ENCODE results near the gene AGMO. TPM values are rescaled to one million over a fixed set of nuclear protein-coding genes. Genes with fewer than 3 reads are reported as not detected.

Gene AGMO
- total RNA-seq, 2 donors from 2014 or later = 1.9 TPM; not detected in 1

- Histone ChIP-seq H3K4me3 (ENCODE audit: low read length) (no peak overlapping the region), H3K27ac (ENCODE audit: low read depth, low read length) (no peak overlapping the region), H3K27me3 (ENCODE audit: control insufficient read depth, insufficient read depth, low read length, poor library complexity, severe bottlenecking) (no peaks in the 10 kb centered on the region), H3K9me3 (ENCODE audit: control insufficient read depth, low read length) (no peaks in the 10 kb centered on the region), H3K9ac (ENCODE audit: extremely low read depth, low read length, poor library complexity, severe bottlenecking) (no peak overlapping the region), H3K4me1 (ENCODE audit: control insufficient read depth, insufficient read depth, low read length) (no peaks in the 10 kb centered on the region), H3K36me3 (ENCODE audit: control insufficient read depth, insufficient read depth, low read length) (no peaks in the 10 kb centered on the region)
- Mint-ChIP-seq H3K9me3 (no peaks in the 10 kb centered on the region), H3K4me3 (no peak overlapping the region), H3K4me1 (peaks cover 3% of the 10 kb centered on the region), H3K27ac (no peak overlapping the region), H3K36me3 (ENCODE audit: low read depth) (no peaks in the 10 kb centered on the region), H3K27me3 (ENCODE audit: insufficient read depth) (no peaks in the 10 kb centered on the region)
- no peak for DNase-seq
- TF ChIP-seq CTCF (conservative IDR thresholded peaks at IDR 0.05) = no peak
- WGBS, 2 experiments (ENCODE audit: insufficient coverage in 1 of 2, insufficient read length in 1 of 2) = 86% methylated on average over 1 to 2 of the region's 2 CpGs
Measured at GRCh38 chr7:15462721-15463389, 99.0 kb downstream of the AGMO start.

GRCh38 chr7:15461576-15461975 lies 100.2 kb downstream of the AGMO start:
- 67 to 73% methylated on average over 1 to 2 of the region's 3 CpGs for WGBS, 2 experiments (ENCODE audit: insufficient coverage in 1 of 2, insufficient read length in 1 of 2)
- H3K27ac Mint-ChIP-seq = no peak overlapping the region
- no peak overlapping the region for H3K4me3 Mint-ChIP-seq
- H3K9me3 Mint-ChIP-seq = no peaks in the 10 kb centered on the region
- no peak for DNase-seq
- Histone ChIP-seq H3K9me3 (ENCODE audit: control insufficient read depth, low read length) (no peaks in the 10 kb centered on the region), H3K9ac (ENCODE audit: extremely low read depth, low read length, poor library complexity, severe bottlenecking) (no peak overlapping the region), H3K36me3 (ENCODE audit: control insufficient read depth, insufficient read depth, low read length) (no peaks in the 10 kb centered on the region), H3K27me3 (ENCODE audit: control insufficient read depth, insufficient read depth, low read length, poor library complexity, severe bottlenecking) (no peaks in the 10 kb centered on the region), H3K4me3 (ENCODE audit: low read length) (no peak overlapping the region), H3K27ac (ENCODE audit: low read depth, low read length) (no peak overlapping the region), H3K4me1 (ENCODE audit: control insufficient read depth, insufficient read depth, low read length) (no peaks in the 10 kb centered on the region)
- no peaks in the 10 kb centered on the region for H3K27me3 Mint-ChIP-seq (ENCODE audit: insufficient read depth)
- TF ChIP-seq CTCF (conservative IDR thresholded peaks at IDR 0.05) = no peak
- H3K36me3 Mint-ChIP-seq (ENCODE audit: low read depth) = no peaks in the 10 kb centered on the region
- peaks cover 3% of the 10 kb centered on the region for H3K4me1 Mint-ChIP-seq

GRCh38 chr7:15459018-15459615 lies 102.7 kb downstream of the AGMO start:
- no peaks in the 10 kb centered on the region for H3K4me1 ChIP-seq (ENCODE audit: control insufficient read depth, insufficient read depth, low read length)
- H3K9me3 ChIP-seq (ENCODE audit: control insufficient read depth, low read length) = no peaks in the 10 kb centered on the region
- H3K36me3 ChIP-seq (ENCODE audit: control insufficient read depth, insufficient read depth, low read length) = no peaks in the 10 kb centered on the region
- H3K27ac ChIP-seq (ENCODE audit: low read depth, low read length) = no peak overlapping the region
- Mint-ChIP-seq H3K4me3 (no peak overlapping the region), H3K9me3 (no peaks in the 10 kb centered on the region), H3K27me3 (ENCODE audit: insufficient read depth) (no peaks in the 10 kb centered on the region), H3K36me3 (ENCODE audit: low read depth) (no peaks in the 10 kb centered on the region), H3K27ac (no peak overlapping the region), H3K4me1 (peaks cover 3% of the 10 kb centered on the region)
- TF ChIP-seq CTCF (conservative IDR thresholded peaks at IDR 0.05) = no peak
- no peak for DNase-seq
- H3K4me3 ChIP-seq (ENCODE audit: low read length) = no peak overlapping the region
- WGBS, 2 experiments (ENCODE audit: insufficient coverage in 1 of 2, insufficient read length in 1 of 2) = 89% methylated on average over 3 to 5 of the region's 6 CpGs
- no peaks in the 10 kb centered on the region for H3K27me3 ChIP-seq (ENCODE audit: control insufficient read depth, insufficient read depth, low read length, poor library complexity, severe bottlenecking)
- no peak overlapping the region for H3K9ac ChIP-seq (ENCODE audit: extremely low read depth, low read length, poor library complexity, severe bottlenecking)

Measured in endodermal cell (in vitro differentiated cells).